C1 segment of cervical spinal cord (tissue), 14 donors: Measurements from ENCODE around the gene MLLT10.
A peak's percentile ranks its signal among the peaks of the same experiment; 100 is the strongest.
"Not testable (repeated sequence)": the region's sequence is repeated elsewhere in the genome, so short reads cannot be mapped to it uniquely, and the experiment has no call there.

Experiments used
- DNase-seq, 14 donors: peaks; one replicate each; lab custom pipeline; 2025; lab: John Stamatoyannopoulos, UW

MLLT10 gene

GRCh38 chr10:21527598-21528235 is 6.3 kb upstream of the MLLT10 start:
- DNase-seq = peak in 1 of 14 donors; percentile 60

GRCh38 chr10:21528236-21529031 is 5.6 kb upstream of the MLLT10 start:
- DNase-seq = peak in 2 of 14 donors; percentile 4 to 72

DNA sequence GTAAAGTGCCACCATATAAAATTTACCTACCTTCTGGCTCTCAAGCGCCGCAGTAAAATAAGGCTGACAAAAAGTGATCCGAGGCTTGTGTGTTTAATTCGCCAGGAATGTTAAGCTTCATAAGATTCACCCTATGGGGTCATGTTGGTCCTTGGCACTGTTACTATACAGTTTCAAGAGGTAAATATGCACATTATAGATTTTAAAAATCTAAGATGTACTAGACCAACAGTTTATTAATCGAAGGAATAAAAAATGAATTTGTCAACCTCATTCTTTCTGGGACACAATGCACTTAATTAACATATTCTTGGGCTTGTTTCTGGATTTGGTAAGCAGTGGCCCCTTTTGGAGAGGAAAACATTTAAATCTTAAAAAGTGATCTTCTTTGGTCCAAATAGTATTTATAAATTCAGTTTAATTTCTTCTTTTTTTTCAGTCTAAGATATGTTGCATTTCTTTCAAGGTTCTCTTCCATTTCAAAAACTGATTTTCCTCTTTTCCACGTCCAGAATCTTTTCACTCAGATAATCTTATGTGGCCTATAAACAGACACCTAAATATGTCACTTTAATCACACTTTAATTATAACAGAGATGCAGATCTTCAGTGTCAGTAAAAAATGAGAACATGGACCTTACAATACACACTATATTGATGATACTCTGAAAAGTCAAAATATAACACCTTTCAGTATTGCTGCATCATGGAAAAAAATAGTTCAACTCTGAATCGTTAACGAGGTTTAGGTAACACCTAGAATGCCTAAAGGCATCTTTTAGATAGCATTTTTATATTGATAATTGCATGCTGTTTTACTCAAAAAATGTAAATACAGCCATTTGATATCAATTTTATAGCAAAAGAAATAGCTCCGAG is 4.8 kb upstream of the MLLT10 start:
- peak in 2 of 14 donors; percentile 23 to 72 for DNase-seq

DNA sequence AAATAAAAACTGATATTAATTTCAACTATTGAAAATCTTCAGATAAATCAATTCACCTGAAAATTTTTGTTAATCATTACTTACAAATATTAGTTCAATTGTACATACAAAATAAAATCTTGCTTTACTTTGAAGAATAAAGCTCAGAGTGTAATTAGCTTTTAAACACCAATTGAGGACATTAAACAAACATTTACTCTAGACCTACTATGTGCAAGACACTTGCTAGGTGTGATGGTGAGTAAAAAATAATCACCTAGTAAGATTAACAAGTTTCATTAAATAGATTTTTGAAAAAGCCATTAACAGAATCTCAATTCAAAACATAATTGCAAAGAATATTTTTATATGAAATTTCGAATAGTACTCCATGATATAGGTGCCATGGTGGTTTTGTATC is 3.9 kb upstream of the MLLT10 start:
- DNase-seq = no peak

GRCh38 chr10:21530641-21531040 is 3.4 kb upstream of the MLLT10 start:
- no peak for DNase-seq

DNA sequence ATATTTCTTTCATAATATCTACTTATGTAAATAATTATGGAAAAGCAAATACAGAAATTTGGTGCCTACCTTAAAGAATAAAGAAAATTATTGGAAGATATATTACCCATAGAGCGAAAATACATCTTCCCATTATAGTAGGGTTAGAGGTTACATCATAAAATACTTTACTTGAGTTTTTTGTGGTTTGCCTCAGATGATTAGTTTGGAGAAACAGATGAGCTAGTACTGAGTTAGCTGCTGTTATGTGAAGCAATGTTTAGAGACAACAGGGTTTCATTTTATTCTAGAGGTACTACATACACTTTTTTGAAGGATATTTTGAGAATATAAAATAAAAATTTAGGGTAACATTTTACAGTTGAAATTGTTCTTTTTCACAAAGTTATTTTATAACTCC is 2.9 kb upstream of the MLLT10 start:
- DNase-seq = no peak

DNA sequence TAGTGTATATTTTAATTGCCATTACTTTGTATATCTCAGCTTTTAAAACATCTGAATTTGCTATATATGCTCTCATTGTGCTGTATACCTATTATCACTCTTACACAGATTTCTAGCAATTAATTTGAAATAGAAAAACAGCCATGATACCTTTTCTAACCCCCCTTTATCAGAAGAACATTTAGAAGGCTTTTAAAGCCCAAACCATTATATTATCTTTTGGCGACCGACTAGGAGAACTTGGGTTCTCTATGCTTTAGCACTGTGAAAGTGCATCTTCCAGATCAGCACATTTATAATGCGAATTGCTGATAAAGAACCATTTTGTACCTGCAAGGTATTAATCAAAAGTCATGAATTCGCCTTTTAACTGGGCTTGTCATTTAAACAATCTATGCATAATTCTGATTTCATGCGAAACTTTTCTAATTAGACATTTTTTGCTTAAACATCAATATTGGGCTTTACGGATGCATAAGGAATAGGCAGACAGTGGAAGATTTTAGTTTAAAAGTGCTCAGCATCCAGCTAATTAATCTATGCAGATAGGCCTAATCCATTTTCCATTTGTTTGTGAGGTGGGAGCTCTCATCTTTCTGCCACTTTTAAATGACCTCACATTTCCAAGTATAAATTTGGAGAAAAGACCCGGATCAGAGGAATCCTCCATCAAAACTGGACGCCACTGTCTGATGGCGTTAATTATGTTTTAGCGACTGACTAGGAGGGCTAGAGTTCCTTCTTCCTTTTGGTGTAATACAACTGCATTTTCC is 1.2 kb upstream of the MLLT10 start:
- peak in 1 of 14 donors; percentile 22 for DNase-seq

- no peak for DNase-seq
These were observed 201 bp downstream of the MLLT10 start for GRCh38 chr10:21534280-21534586.

DNA sequence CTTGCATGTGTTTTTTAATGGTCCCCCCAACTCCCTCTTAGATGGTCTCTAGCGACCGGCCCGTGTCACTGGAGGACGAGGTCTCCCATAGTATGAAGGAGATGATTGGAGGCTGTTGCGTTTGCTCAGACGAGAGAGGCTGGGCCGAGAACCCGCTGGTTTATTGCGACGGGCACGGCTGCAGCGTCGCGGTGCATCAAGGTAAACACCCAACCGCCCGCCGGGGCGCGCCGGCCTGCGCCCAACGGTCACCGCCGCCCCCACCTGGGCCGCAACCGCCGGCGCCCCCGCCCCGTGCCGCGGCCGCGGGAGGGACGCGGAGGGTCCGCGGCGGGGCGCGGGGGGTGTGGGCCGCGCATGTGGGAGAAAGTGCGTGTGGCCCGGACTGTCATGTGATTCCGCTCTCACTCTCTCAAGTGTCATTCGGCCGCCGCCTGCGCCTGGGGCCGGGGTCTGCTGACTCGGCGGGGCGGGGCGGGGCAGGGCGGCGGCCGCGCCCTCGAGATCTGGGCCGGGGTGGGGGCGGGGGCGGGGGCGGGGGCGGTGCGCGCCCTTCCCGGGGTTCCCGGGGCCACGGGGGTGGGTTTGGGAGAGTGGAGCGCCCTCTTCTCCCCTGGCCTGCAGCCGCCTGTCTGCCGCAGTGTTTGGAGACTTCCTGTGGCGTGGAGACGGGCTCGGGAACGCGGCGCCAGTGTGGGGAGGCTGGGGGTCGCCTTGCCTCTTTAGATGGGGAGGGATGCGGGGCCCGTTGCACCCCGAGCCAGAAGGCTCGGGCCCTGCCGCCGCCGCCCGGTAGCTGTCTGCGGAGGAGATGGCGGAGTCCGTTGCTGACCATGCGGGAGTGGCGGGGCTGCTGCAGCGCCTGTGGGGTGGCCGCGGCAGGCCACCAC is 817 bp downstream of the MLLT10 start:
- peak in 13 of 14 donors; percentile 8 to 77 (median 66) for DNase-seq

DNA sequence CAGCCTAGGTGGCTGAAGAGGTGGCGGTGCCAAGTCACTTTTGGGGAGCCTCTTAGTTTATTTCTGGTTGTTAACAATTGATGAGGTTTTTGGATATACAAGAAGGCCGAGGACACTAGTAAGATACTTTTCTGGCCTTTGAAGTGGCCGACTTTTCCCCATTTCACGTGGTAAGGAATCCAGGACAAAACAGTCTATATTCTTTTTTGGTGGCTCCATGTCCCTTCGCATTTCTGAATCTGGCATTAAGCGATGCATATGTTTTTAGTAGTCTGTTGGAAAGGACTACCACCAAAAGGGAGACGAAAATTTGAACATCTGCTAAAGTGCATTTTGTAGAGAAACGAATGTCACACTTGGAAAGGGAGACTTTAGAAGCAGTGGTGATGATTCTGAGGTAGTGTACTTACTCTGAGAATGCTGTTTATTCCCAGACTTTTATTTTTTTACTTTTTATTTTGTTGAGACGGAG is 1.5 kb downstream of the MLLT10 start:
- DNase-seq = no peak

DNA sequence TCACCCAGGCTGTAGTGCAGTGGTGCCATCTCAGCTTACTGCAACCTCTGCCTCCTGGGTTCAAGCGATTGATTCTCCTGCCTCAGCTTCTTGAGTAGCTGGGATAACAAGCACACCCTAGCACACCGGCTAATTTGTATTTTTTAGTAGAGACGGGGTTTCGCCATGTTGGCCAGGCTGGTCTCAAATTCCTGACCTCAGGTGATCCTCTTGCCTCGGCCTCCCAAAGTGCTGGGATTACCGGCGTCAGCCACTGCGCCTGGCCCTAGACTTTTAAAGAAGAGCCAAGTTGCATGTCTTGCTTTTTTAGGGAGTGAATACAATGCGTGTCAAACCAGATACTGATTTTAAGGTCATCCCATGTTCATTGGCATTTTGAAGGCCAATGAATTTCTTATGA is 1.9 kb downstream of the MLLT10 start:
- not testable (repeated sequence) for DNase-seq

DNA sequence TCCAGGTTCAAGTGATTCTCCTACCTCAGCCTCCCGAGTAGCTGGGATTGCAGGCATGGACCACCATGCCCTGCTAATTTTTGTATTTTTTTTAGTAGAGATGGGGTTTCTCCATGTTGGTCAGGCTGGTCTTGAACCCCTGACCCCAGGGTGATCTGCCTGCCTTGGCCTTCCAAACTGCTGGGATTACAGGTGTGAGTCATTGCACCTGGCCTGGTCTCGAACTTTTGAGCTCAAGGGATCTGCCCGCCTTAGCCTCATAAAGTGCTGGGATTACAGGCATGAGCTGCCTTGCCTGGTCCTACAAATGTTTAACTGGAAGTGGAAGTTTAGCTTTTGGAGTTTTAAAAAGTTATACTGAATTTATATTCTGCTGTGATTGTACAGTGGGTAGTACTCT is 2.8 kb downstream of the MLLT10 start:
- no peak for DNase-seq

- not testable (repeated sequence) for DNase-seq
These were observed 6.7 kb downstream of the MLLT10 start for GRCh38 chr10:21540701-21541100.

GRCh38 chr10:21547246-21547645 is 13.2 kb downstream of the MLLT10 start:
- DNase-seq = no peak

GRCh38 chr10:21552638-21553037 is 18.6 kb downstream of the MLLT10 start:
- no peak for DNase-seq

- no peak for DNase-seq
These were observed 22.5 kb downstream of the MLLT10 start for GRCh38 chr10:21556527-21556926.

DNA sequence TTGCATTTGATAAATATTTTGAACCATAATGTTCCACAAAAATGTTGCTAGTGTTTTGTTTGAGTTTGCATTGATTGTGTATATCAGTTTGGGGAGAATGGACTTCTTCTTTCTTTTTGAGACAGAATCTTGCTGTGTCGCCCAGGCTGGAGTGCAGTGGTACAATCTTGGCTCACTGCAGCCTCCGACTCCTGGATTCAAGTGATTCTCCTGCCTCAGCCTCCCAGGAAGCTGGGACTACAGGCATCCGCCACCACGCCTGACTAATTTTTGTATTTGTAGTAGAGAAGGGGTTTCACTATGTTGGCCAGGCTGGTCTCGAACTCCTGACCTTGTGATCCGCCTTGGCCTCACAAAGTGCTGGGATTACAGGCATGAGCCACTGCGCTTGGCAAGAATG is 25.0 kb downstream of the MLLT10 start:
- DNase-seq = not testable (repeated sequence)

DNA sequence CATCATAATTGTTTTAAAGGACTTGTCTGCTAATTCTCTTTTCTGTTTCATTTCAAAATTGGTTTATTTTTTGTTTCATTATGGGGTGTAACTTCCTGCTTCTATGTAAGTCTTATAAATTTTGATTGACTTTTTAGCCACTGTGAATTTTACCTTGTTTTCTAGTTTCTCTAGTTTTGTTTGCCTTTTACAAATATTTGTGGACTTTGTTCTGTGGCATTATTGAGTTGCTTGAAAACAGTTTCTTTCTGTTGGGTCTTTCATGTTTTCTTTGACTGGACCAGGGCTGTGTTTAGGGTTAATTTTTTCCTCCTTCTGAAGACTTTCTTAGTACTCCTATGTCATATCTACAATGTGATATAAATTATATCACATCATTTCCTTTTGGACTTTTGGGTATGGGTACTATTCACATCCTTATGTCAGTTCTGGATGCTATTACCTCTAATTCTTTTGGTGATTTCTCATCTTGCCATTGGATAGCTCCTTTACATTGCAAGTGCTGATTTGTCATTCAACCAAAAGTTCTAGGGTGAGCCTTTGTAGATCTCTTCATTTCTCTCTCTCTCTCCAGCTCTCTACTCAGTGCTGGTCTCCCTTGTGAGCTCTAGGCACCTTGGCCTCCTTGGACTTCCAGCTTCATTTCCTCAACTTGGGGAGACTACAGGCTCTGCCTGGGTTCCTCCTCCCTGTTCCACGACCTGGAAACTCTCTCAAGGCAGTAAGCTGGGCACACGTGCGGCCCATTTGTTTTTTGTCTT is 36.9 kb downstream of the MLLT10 start:
- no peak for DNase-seq

DNA sequence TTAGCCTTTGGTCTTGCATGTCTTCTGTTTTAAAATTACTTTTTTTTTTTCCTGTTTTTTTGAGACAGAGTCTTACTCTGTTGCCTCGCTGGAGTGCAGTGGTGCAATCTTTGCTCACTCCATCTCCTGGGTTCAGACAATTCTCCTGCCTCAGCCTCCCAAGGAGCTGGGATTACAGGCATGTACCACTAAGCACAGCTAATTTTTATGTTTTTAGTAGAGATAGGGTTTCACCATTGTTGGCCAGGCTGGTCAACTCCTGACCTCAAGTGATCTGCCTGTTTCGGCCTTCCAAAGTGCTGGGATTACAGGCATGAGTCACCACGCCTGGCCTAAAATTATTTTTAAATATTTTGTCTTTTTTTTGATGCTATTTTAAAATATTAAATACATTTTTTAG is 38.5 kb downstream of the MLLT10 start:
- DNase-seq = no peak

DNA sequence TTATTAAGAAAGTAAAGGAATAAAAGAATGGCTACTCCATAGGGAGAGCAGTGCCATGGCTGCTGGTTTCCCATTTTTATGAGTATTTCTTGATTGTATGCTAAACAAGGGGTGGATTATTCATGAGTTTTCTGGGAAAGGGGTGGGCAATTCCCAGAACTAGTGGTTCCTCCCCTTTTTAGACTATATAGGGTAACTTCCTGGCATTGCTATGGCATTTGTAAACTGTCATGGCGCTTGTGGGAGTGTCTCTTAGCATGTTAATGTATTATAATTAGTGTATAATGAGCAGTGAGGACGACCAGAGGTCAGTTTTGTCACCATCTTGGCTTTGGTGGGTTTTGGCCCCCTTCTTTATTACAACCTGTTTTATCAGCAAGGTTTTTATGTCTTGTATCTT is 40.5 kb downstream of the MLLT10 start:
- not testable (repeated sequence) for DNase-seq
